ENCODE data around the gene SYNJ2. TPM values are rescaled to one million over a fixed set of nuclear protein-coding genes. Genes with fewer than 3 reads are reported as not detected.

Gene SYNJ2
- total RNA-seq, 2 experiments from 2014 or later = 26.2 to 32.1 TPM

DNA sequence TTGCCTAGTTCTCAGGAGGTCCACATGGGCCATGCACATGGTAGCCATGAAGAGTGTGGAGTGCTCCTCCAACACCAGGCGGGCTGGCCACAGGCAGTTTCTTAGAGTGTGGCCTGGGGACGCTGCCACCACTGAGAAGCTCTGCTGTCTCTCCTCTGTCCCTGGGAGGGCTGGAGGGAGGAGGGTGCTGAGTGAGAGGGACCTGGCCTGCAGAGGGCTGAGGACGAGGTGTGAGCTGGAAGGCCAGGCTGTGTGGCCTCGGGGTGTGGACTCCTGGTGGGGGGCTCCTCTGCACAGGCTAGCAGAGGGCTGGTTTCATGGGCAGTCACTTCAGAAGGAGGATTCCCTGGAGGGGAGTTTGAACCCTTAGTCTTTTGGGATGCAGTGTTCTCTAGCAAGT is 39.7 kb downstream of the SYNJ2 start:
- peaks cover 18% of the 10 kb centered on the region for H3K36me3 Mint-ChIP-seq
- H3K27ac Mint-ChIP-seq = no peak overlapping the region
- ATAC-seq (ENCODE audit: low read depth) (no peak), DNase-seq (no peak)
- POLR2A ChIA-PET = no interaction called here
- H3K27me3 Mint-ChIP-seq = no peaks in the 10 kb centered on the region
- peaks cover 11% of the 10 kb centered on the region for H3K4me1 Mint-ChIP-seq
- H3K9me3 Mint-ChIP-seq = no peaks in the 10 kb centered on the region
- H3K4me3 Mint-ChIP-seq = no peak overlapping the region

DNA sequence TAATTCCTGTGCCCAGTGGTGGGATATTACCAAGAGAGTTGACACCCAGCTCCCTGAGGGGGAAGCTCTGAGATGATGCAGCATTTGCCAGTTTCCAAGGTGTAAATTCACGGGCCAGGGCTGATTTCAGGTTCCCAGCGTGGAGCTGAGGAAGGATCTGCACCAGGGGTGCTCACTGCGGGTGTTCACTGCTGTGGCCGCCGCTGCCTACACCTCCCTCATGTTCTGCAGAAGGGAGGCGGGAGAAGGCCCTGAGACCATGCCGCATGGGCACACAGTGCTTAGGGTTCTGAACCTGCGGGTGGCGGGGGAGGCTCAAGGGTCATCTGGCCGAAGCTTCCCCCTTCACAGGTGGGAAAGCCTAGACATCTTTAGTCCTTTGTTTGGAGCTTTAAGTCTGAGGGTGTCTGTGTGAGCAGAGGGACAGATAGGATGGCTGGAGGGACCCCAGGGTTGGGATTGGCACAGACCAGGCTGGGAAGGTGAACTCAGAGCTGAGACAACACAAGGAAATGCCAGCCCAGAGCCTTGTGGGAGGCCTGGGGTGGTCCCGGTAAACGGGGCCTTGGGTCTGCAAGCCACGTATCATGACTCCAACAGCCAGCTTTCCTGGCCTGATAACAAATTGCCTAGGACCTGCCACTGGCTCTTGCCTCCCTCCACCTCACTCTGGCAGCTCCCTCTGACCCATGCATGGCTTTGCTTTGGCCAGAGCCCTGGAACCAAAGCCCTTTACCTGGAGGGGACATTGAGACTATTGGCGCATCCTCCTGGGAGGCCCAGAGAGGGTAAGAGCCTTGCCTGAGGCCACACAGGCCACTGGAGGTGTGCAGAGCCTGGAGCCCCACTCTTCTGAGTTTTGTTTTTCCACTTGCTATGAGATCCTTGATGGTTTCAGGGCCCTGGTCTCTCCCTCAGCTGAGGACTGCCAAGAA is 40.4 kb downstream of the SYNJ2 start:
- no peaks in the 10 kb centered on the region for H3K9me3 Mint-ChIP-seq
- peaks cover 18% of the 10 kb centered on the region for H3K36me3 Mint-ChIP-seq
- no peak for ATAC-seq (ENCODE audit: low read depth)
- POLR2A ChIA-PET = no interaction called here
- peaks cover 18% of the 10 kb centered on the region for H3K4me1 Mint-ChIP-seq
- no peak overlapping the region for H3K27ac Mint-ChIP-seq
- no peaks in the 10 kb centered on the region for H3K27me3 Mint-ChIP-seq
- H3K4me3 Mint-ChIP-seq = no peak overlapping the region
- no peak for DNase-seq

DNA sequence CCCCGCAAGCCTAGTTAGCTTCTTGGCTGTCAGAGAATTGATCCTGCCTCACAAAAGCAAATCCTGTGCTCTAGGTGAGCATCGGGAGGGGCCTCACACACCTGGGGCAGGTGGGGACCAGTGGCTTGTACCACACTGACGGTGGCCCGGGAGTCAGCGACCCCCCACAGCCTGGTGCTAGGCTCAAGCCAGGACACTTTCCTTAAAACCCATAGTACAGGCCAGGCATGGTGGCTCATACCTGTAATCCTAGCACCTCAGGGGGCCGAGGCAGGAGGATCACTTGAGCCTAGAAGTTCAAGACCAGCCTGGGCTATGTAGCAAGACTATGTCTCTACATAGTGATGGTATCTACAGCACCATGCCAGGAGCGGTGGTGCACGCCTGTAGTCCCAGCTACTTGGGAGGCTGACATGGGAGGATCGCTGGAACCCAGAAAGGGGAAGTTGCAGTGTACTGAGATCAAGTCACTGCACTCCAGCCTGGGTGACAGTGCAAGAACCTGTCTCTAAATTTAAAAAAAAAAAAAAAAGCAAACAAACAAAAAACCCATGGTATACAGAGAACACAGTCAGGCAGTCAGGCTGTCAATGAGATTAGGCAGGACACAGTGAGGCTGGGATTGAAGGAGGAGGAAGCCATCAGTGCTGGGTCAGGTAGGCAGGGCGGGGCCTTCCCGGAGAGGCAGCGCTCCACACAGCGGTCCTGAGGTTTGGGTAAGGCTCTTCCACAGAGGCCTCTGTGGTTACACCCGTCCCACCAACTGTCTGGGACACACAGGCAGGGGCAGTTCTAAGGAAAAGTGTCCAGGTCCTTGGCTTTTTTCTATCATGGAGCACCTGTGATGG is 41.3 kb downstream of the SYNJ2 start:
- H3K4me1 Mint-ChIP-seq = peaks cover 27% of the 10 kb centered on the region
- ATAC-seq (ENCODE audit: low read depth) = no peak
- no peaks in the 10 kb centered on the region for H3K9me3 Mint-ChIP-seq
- no peak for DNase-seq
- H3K27ac Mint-ChIP-seq = no peak overlapping the region
- no peak overlapping the region for H3K4me3 Mint-ChIP-seq
- POLR2A ChIA-PET = no interaction called here
- peaks cover 18% of the 10 kb centered on the region for H3K36me3 Mint-ChIP-seq
- no peaks in the 10 kb centered on the region for H3K27me3 Mint-ChIP-seq

DNA sequence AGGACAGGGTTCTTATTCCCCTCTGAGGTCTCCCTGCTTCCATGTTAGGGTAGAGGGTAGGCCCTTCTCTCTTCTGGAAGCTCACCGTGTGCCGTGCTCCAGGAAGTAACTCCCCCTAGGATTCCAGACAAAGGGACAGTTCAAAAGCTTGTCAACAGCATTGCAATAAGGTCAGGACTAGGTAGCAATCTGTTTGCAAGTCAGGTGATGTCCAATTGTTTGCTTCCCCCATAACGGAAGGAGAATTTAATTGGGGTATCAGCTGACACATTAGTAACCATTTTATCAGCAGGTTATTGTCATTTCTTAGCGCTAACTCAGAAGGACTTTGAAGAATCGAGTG is 41.9 kb downstream of the SYNJ2 start:
- DNase-seq (no peak), ATAC-seq (ENCODE audit: low read depth) (no peak)
- POLR2A ChIA-PET = no interaction called here
- no peak overlapping the region for H3K4me3 Mint-ChIP-seq
- H3K27me3 Mint-ChIP-seq = no peaks in the 10 kb centered on the region
- H3K9me3 Mint-ChIP-seq = no peaks in the 10 kb centered on the region
- H3K4me1 Mint-ChIP-seq = peaks cover 29% of the 10 kb centered on the region
- no peak overlapping the region for H3K27ac Mint-ChIP-seq
- H3K36me3 Mint-ChIP-seq = peaks cover 16% of the 10 kb centered on the region

DNA sequence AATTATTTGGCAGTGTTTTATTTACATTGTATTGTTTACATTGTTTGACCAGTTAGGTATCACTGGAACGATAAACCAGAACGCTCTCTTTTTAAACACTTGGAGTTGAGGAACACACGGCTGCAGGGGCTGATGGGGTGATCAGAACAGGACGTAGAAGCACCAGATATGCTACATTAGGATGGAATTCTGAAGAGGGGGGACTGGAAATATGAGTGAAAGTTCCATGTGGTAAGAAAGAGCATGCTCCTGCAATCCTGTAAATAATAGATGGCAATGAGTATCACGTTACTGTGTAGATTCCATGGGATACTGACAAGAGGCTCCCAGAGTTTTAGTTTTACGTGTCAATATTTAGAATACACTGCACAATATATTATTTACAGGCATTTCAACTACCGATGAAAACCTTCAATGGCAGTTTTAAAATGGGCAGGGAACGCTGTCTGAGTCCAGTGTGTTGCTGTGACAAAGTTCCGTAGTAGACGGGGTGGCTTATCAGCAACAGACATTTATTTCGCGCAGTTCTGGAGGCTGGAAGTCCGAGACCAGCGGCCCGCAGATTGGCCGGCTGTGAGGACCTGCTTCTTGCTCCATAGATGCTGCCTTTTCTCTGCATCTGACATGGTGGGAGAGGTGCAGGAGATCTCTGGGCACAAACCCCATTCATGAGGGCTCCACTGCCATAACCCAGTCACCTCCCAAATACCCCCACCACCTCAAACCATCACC is 43.1 kb downstream of the SYNJ2 start:
- no peak overlapping the region for H3K4me3 Mint-ChIP-seq
- peak overlapping the region; percentile 35 for H3K27ac Mint-ChIP-seq
- DNase-seq (no peak), ATAC-seq (ENCODE audit: low read depth) (no peak)
- POLR2A ChIA-PET = interaction anchor here (1.3 kb wide), 1 partner anchor 702 kb away, joined by 3 read pairs; no protein-coding TSS in a partner anchor
- H3K9me3 Mint-ChIP-seq = no peaks in the 10 kb centered on the region
- peaks cover 29% of the 10 kb centered on the region for H3K4me1 Mint-ChIP-seq
- H3K36me3 Mint-ChIP-seq = peaks cover 11% of the 10 kb centered on the region
- no peaks in the 10 kb centered on the region for H3K27me3 Mint-ChIP-seq

DNA sequence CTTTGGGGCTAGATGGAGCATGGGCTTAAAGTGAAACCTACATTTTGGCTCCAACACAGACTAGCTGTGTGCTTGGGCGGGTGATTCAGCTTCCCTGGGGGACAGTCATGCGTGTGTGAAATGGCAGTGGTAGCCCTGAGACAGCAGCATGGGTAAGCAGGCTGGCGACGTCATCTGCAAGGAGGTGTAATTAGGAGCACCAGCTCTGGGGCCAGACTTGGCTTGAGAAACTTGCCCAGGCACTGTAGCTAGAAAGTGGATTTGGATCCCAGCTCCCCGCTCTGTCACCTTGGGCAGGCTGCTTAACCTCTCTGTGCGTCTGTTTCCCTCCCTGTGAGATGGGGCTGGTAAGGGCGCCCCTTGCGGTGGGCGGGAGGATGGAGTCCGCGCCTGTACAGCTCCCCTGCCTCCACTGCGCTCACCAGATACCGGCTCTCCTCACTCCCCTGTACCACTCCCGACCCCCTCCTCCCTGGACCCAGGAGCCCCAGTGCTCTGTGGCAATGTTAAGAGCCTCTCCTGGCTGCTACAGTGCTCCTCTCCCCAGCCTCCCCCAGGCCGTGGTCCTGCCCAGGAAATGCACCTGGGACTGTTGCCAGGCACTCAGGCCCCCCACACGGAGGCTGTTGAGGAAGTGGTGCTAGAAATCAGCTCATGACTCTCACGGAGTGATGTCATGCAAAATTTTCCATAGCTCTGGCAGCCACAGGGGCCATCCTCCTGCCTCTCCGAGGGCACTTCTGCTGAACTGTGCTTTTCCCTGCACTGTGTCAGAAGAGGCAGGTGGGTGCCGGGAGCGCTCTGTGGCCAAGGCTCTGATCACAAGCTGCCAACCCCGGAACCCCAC is 44.6 kb downstream of the SYNJ2 start:
- DNase-seq (peak; percentile 88), ATAC-seq (ENCODE audit: low read depth) (peak; percentile 81)
- Mint-ChIP-seq H3K4me3 (peak overlapping the region; percentile 88), H3K36me3 (peaks cover 15% of the 10 kb centered on the region), H3K4me1 (peaks cover 40% of the 10 kb centered on the region), H3K9me3 (no peaks in the 10 kb centered on the region), H3K27ac (peak overlapping the region; percentile 99), H3K27me3 (no peaks in the 10 kb centered on the region)
- POLR2A ChIA-PET = interaction anchor here (0.5 to 1.8 kb wide), 21 partner anchors 9 to 703 kb away, joined by 3 to 17 read pairs (median 4); partner anchors contain the start of gene SYNJ2

DNA sequence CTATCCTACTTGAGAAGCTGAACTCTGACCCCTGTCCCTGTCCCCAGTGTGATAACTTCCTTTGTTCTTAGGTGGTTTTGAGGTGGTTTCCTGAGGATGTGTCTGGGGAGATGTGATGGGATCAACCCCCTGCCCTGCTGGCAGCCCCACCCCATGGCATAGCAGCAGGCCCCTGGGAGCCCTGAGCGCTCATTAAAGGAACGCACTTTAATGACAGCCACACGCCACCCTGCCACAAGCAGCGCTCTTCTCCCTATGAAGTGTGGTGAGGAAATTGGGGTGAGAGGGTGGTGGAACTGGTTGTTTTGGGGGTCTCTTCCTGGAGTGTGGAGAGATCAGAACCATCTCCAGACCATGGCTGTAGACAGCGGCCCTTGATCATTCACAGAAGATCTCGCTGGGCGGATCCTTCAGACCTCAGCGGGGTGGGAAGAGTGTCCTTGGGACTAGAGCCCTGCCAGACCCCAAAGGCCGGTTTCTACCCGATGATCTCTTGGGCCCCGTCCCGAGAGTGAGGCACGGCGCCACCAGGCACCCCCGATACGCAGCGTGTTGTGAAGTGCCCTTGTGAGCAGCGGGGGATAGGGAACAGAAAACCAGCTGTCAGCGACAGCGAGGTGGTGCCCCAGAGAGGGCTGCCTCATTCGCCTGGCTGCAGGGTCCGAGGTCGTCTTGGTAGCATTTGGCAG is 45.4 kb downstream of the SYNJ2 start:
- DNase-seq (no peak), ATAC-seq (ENCODE audit: low read depth) (no peak)
- Mint-ChIP-seq H3K36me3 (peaks cover 17% of the 10 kb centered on the region), H3K4me1 (peaks cover 48% of the 10 kb centered on the region), H3K27me3 (no peaks in the 10 kb centered on the region), H3K9me3 (no peaks in the 10 kb centered on the region), H3K27ac (peak overlapping the region; percentile 99), H3K4me3 (peak overlapping the region; percentile 88)
- POLR2A ChIA-PET = interaction anchor here (0.5 to 1.8 kb wide), 16 partner anchors 9 to 265 kb away, joined by 3 to 17 read pairs (median 4); partner anchors contain the start of gene SYNJ2

DNA sequence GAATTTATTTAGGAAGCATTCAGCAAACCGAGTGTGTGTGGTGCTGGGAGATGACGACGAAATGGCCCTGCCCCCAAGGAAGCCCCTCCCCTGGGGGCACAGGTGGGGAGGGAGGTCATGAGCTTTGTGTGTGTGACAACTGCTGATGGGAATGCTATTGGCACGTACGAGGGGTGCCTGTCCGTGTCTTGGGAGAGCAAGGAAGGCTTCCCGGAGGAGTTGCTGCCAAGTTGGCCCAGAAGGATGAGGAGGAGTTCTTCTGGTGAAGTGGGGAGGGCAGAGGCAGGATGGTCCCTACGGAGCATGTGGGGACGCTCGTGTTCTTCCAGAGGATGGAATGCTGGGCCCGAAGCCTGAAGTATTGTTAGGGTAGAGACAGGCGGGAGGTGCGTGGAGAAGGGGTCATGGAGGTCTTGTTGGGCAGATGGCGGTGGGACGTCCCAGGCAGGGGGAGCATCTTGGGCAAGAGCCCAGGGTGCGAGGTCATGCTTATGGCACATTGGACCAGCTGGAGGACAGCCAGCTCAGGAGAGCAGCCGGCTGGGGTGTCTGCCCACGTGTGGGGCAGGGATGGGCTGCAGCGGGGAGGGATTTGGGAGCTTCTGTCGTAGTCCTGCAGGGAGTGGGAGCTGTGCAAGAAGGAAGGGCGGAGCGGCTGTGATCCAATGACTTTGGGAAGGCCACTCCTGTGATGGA is 46.1 kb downstream of the SYNJ2 start:
- Mint-ChIP-seq H3K27ac (peak overlapping the region; percentile 99), H3K4me1 (peaks cover 48% of the 10 kb centered on the region), H3K4me3 (no peak overlapping the region), H3K36me3 (peaks cover 17% of the 10 kb centered on the region), H3K9me3 (no peaks in the 10 kb centered on the region), H3K27me3 (no peaks in the 10 kb centered on the region)
- POLR2A ChIA-PET = interaction anchor here (1.1 to 1.5 kb wide), 3 partner anchors 13 to 46 kb away, joined by 3 to 5 read pairs (median 4); partner anchors contain the start of gene SYNJ2
- ATAC-seq (ENCODE audit: low read depth) (no peak), DNase-seq (no peak)

DNA sequence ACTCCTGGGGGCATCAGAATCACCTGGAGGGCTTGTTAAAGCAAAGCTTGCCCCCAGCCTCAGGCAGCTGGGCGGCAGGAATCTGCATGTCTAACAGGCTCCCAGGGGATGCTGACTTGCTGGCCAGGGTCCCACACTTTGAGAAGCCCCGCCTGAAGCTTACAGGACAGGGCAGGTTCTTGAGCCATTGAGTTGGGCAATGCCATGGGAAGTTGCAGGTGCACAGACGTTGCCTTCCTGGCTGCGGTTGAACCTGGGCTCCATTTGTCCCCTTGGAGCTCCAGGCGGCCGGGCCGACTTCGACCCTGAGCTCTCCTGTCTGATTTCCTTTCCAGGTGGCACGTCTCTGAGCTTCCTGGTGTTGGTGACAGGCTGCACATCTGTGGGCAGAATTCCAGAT is 46.8 kb downstream of the SYNJ2 start:
- Mint-ChIP-seq H3K27me3 (no peaks in the 10 kb centered on the region), H3K4me1 (peaks cover 46% of the 10 kb centered on the region), H3K36me3 (peaks cover 20% of the 10 kb centered on the region), H3K4me3 (no peak overlapping the region), H3K9me3 (no peaks in the 10 kb centered on the region), H3K27ac (no peak overlapping the region)
- ATAC-seq (ENCODE audit: low read depth) (no peak), DNase-seq (no peak)
- POLR2A ChIA-PET = interaction anchor here (1.1 to 1.5 kb wide), 2 partner anchors 14 to 47 kb away, joined by 3 to 5 read pairs; partner anchors contain the start of gene SYNJ2

DNA sequence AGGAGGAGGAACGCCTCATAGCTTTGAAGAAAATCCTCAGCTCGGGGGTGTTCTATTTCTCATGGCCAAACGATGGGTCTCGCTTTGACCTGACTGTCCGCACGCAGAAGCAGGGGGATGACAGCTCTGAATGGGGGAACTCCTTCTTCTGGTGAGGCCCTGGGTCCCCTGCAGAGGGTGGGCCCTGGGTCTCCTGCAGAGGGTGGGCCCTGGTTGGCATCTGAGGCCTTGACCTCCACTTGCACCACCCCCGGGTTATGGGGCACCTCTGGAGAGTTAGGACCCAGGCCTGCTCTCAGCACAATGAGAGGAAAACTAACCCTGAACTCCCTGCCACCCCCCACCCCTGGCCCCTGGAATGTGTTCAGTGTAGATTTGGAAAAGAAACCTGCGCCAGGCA is 47.2 kb downstream of the SYNJ2 start:
- H3K9me3 Mint-ChIP-seq = no peaks in the 10 kb centered on the region
- DNase-seq = no peak
- H3K4me1 Mint-ChIP-seq = peaks cover 46% of the 10 kb centered on the region
- no peak for ATAC-seq (ENCODE audit: low read depth)
- H3K4me3 Mint-ChIP-seq = no peak overlapping the region
- POLR2A ChIA-PET = interaction anchor here (1.1 to 1.5 kb wide), 2 partner anchors 14 to 47 kb away, joined by 3 to 5 read pairs; partner anchors contain the start of gene SYNJ2
- no peaks in the 10 kb centered on the region for H3K27me3 Mint-ChIP-seq
- no peak overlapping the region for H3K27ac Mint-ChIP-seq
- H3K36me3 Mint-ChIP-seq = peaks cover 22% of the 10 kb centered on the region

DNA sequence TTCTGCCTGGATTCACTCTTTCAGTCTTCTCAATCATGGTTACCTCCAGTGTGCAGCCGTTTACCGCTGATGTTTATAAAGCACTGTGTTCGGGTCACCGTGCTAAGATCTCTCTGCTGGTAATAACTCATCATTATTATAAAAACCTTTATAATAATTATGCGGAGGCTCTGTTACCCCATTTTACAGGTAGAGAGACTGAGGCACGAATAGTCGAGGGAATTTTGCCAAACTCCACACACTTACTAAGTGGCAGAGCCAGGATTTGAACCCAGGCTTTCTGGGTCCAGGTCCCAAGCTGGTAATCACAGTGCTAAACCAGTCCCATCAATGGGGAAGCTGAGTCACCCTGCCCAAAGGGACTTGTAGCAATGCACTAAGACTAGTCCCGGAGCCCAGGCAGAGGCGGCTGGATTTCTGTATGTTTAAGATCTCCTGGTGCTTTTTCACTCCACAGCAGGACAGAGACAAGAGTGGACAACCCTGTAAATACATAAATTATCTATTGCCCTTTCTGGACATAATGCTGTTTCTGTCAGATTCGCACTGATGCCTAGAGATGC is 48.1 kb downstream of the SYNJ2 start:
- POLR2A ChIA-PET = interaction anchor here (1.5 kb wide), 1 partner anchor 15 kb away, joined by 5 read pairs; no protein-coding TSS in a partner anchor
- Mint-ChIP-seq H3K27ac (peak overlapping the region; percentile 25), H3K4me1 (peaks cover 44% of the 10 kb centered on the region), H3K4me3 (no peak overlapping the region), H3K36me3 (peaks cover 29% of the 10 kb centered on the region), H3K9me3 (no peaks in the 10 kb centered on the region), H3K27me3 (no peaks in the 10 kb centered on the region)
- DNase-seq = no peak
- no peak for ATAC-seq (ENCODE audit: low read depth)

Data from activated naive CD8-positive, alpha-beta T cell treated with anti-CD3 and anti-CD28 coated beads, Interleukin-2, amount 10 ng/mL, durations not matched to agents 7 days and 5 days (primary cell).